PC-9 (cell line): Measurements from ENCODE around the gene BSND. TPM values are rescaled to one million over a fixed set of nuclear protein-coding genes. Genes with fewer than 3 reads are reported as not detected.

Experiments
- BruUV-seq: library from RNA; stranded (reverse); fragments of 400-500 nt; replicated peaks from 2 replicates; lab custom pipeline; 2021; lab: Mats Ljungman, UMichigan
- CTCF ChIA-PET: fragments of 300-600 bp; sonication (Branson Sonifier 250); formaldehyde crosslinking; loops from one replicate; lab custom pipeline; 2022; ENCODE audit warnings: antibody characterized with exemption; lab: Charles Lee
- POLR2A ChIA-PET: fragments of 300-600 bp; sonication (Branson Sonifier 250); formaldehyde crosslinking; loops from one replicate; lab custom pipeline; 2022; ENCODE audit warnings: antibody characterized with exemption; ENCODE audit not compliant: unreplicated experiment; lab: Charles Lee
- DNase-seq, 2 experiments: peaks; one replicate each; pipeline versions ENCODE4 v3.0.0 to v3.0.0-alpha.2; 2015 to 2022; ENCODE audit warnings: mixed read lengths in 1 of 2
- H2AFZ ChIP-seq: fragments of 200-600 bp; sonication (generic); 2 replicates; pipeline ENCODE4 v1.8.1; 2017; ENCODE audit warnings: antibody characterized with exemption
- H3F3A ChIP-seq: fragments of 200-600 bp; sonication (generic); 2 replicates; pipeline ENCODE4 v1.8.1; 2017; ENCODE audit warnings: antibody characterized with exemption, mild to moderate bottlenecking, low read depth; ENCODE audit not compliant: insufficient read depth
- H3K27ac ChIP-seq: fragments of 200-600 bp; sonication (generic); 2 replicates; pipeline ENCODE4 v1.6.1; 2016; ENCODE audit warnings: mixed run types
- H3K27me3 ChIP-seq: fragments of 200-600 bp; sonication (generic); 2 replicates; pipeline ENCODE4 v1.6.1; 2016; ENCODE audit warnings: low read depth, mixed run types; ENCODE audit not compliant: insufficient read depth
- H3K36me3 ChIP-seq: fragments of 200-600 bp; sonication (generic); 2 replicates; pipeline ENCODE4 v1.6.1; 2016; ENCODE audit warnings: low read depth, mixed run types
- H3K4me1 ChIP-seq: fragments of 200-600 bp; sonication (generic); replicated peaks from 2 replicates; pipeline ENCODE4 v1.6.1; 2016; ENCODE audit warnings: mixed run types; ENCODE audit not compliant: insufficient read depth
- H3K4me2 ChIP-seq: fragments of 200-600 bp; sonication (generic); 2 replicates; pipeline ENCODE4 v1.6.1; 2017; ENCODE audit warnings: mixed run types
- H3K4me3 ChIP-seq: fragments of 200-600 bp; sonication (generic); 2 replicates; pipeline ENCODE4 v1.6.1; 2016; ENCODE audit warnings: mixed run types
- H3K79me2 ChIP-seq: fragments of 200-600 bp; sonication (generic); 2 replicates; pipeline ENCODE4 v1.6.1; 2017; ENCODE audit warnings: low read depth, mixed run types
- H3K9me2 ChIP-seq: fragments of 200-600 bp; sonication (generic); 2 replicates; pipeline ENCODE4 v1.8.1; 2017; ENCODE audit warnings: mild to moderate bottlenecking; ENCODE audit not compliant: insufficient read depth
- H3K9me3 ChIP-seq: fragments of 200-600 bp; sonication (generic); 2 replicates; pipeline ENCODE4 v1.8.1; 2016; ENCODE audit warnings: low read depth; ENCODE audit not compliant: insufficient read depth
- H4K20me1 ChIP-seq: fragments of 200-600 bp; sonication (generic); 2 replicates; pipeline ENCODE4 v1.8.1; 2017; ENCODE audit not compliant: insufficient read depth
- EZH2 ChIP-seq: fragments of 200-600 bp; sonication (generic); IDR thresholded peaks from 2 replicates; pipeline ENCODE4 v1.8.0; 2017; ENCODE audit warnings: antibody characterized with exemption, low read depth
- intact Hi-C: fragments of 100-400 bp; cut with micrococcal nuclease; formaldehyde crosslinking; loops from one replicate; pipeline ENCODE4 v1.10.0; 2022; ENCODE audit not compliant: unreplicated experiment
- total RNA-seq: library from RNA; stranded (reverse); gene quantifications from 2 replicates; pipeline ENCODE4 v1.2.3, GENCODE V29; 2021
- TF ChIP-seq, protein P1 (sequence below): fragments of 200-600 bp; sonication (generic); conservative IDR thresholded peaks from 2 replicates; pipeline ENCODE4 v1.6.1; 2017; ENCODE audit warnings: mixed run types, antibody characterized with exemption, mild to moderate bottlenecking, moderate library complexity

The BSND gene
- total RNA-seq, 1 experiment from 2014 or later: 0.09 TPM

DNA sequence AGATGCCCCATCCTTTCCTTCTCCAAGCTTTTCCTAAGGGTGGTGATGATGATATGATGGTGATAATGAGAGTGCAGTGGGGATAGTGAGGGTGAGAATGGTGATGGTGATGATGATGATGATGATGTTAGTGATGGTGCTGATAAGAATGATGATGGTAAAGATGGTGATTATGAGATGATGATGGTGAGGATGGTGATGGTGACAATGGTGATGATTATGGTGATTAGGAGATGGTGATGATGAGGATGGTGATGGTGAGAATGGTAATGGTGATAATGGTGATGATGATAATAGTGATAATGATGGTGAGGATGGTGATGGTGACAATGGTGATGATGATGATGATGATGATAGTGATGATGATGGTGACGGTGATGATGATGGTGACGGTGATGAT, 4.0 kb downstream of the BSND start:
- Histone ChIP-seq H3F3A (no peaks in the 10 kb centered on the region; the same call in 1 of the 2 replicates), H3K36me3 (no peaks in the 10 kb centered on the region), H3K79me2 (no peaks in the 10 kb centered on the region), H3K27ac (no peak overlapping the region), H3K9me3 (no peaks in the 10 kb centered on the region), H3K9me2 (no peaks in the 10 kb centered on the region), H3K4me2 (no peak overlapping the region), H3K27me3 (no peaks in the 10 kb centered on the region), H3K4me3 (no peak overlapping the region), H4K20me1 (no peaks in the 10 kb centered on the region), H3K4me1 (peaks cover 4% of the 10 kb centered on the region; the same call in 1 of the 2 replicates), H2AFZ (no peak overlapping the region)
- ChIA-PET POLR2A (no interaction called here), CTCF (interaction anchor here (0.6 to 1.4 kb wide), 2 partner anchors 12 to 154 kb away, joined by 3 read pairs; no protein-coding TSS in a partner anchor)
- no peak for DNase-seq
- TF ChIP-seq EZH2: no peak
- TF ChIP-seq, protein P1, sequence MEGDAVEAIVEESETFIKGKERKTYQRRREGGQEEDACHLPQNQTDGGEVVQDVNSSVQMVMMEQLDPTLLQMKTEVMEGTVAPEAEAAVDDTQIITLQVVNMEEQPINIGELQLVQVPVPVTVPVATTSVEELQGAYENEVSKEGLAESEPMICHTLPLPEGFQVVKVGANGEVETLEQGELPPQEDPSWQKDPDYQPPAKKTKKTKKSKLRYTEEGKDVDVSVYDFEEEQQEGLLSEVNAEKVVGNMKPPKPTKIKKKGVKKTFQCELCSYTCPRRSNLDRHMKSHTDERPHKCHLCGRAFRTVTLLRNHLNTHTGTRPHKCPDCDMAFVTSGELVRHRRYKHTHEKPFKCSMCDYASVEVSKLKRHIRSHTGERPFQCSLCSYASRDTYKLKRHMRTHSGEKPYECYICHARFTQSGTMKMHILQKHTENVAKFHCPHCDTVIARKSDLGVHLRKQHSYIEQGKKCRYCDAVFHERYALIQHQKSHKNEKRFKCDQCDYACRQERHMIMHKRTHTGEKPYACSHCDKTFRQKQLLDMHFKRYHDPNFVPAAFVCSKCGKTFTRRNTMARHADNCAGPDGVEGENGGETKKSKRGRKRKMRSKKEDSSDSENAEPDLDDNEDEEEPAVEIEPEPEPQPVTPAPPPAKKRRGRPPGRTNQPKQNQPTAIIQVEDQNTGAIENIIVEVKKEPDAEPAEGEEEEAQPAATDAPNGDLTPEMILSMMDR: no peak
- BruUV-seq: no TSS peak
- intact Hi-C loops: no loop called here

- H3K9me2 ChIP-seq: no peaks in the 10 kb centered on the region
- H3K4me3 ChIP-seq: no peak overlapping the region
- H3K79me2 ChIP-seq: no peaks in the 10 kb centered on the region
- ChIA-PET CTCF (no interaction called here), POLR2A (no interaction called here)
- H3K27ac ChIP-seq: no peak overlapping the region
- peaks cover 9% of the 10 kb centered on the region; the same call in 1 of the 2 replicates for H3K4me1 ChIP-seq
- DNase-seq: no peak
- H2AFZ ChIP-seq: no peak overlapping the region
- no peaks in the 10 kb centered on the region for H3K27me3 ChIP-seq
- no peak overlapping the region for H3K4me2 ChIP-seq
- no peaks in the 10 kb centered on the region for H3K9me3 ChIP-seq
- intact Hi-C loops: no loop called here
- no peaks in the 10 kb centered on the region; the same call in 1 of the 2 replicates for H3F3A ChIP-seq
- H3K36me3 ChIP-seq: no peaks in the 10 kb centered on the region
- no peaks in the 10 kb centered on the region for H4K20me1 ChIP-seq
- BruUV-seq: no TSS peak
- TF ChIP-seq, protein P1: no peak
- TF ChIP-seq EZH2: no peak
Measured at GRCh38 chr1:55005351-55006140, 6.8 kb downstream of the BSND start.

DNA sequence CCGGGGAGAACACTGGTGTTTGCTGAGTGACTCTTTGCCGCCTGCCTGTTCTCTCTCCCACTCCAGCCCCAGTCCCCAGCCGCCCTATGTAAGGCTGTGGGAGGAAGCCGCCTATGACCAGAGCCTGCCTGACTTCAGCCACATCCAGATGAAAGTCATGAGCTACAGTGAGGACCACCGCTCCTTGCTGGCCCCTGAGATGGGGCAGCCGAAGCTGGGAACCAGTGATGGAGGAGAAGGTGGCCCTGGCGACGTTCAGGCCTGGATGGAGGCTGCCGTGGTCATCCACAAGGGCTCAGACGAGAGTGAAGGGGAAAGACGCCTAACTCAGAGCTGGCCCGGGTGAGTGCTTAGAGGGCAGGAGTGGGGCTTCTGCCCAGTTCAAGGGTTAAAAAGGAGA, 8.2 kb downstream of the BSND start:
- Histone ChIP-seq H3K27ac (no peak overlapping the region), H3K9me3 (no peaks in the 10 kb centered on the region), H3K4me3 (no peak overlapping the region), H3K27me3 (no peaks in the 10 kb centered on the region), H3F3A (no peaks in the 10 kb centered on the region; the same call in 1 of the 2 replicates), H3K79me2 (no peaks in the 10 kb centered on the region), H3K4me2 (no peak overlapping the region), H3K4me1 (peaks cover 9% of the 10 kb centered on the region; the same call in 1 of the 2 replicates), H3K9me2 (no peaks in the 10 kb centered on the region), H2AFZ (no peak overlapping the region), H4K20me1 (no peaks in the 10 kb centered on the region), H3K36me3 (no peaks in the 10 kb centered on the region)
- TF ChIP-seq, protein P1: no peak
- TF ChIP-seq EZH2: no peak
- no TSS peak for BruUV-seq
- POLR2A ChIA-PET: interaction anchor here (0.5 kb wide), 1 partner anchor 488 kb away, joined by 35 read pairs; no protein-coding TSS in a partner anchor
- intact Hi-C loops: no loop called here
- CTCF ChIA-PET: interaction anchor here (1.0 to 1.1 kb wide), 2 partner anchors 56 to 62 kb away, joined by 4 read pairs; no protein-coding TSS in a partner anchor
- no peak for DNase-seq
